PC-3 (cell line): Measurements from ENCODE around the gene AP3B1. TPM values are rescaled to one million over a fixed set of nuclear protein-coding genes. Genes with fewer than 3 reads are reported as not detected.

Experiments
- ATAC-seq: fragments of 200-7000 bp; cut with Tn5 transposase; 2 replicates; pipeline ENCODE4 v1.9.1; 2020; ENCODE audit warnings: mild to moderate bottlenecking, moderate library complexity
- BruUV-seq: library from RNA; stranded (reverse); fragments of 400-500 nt; replicated peaks from 2 replicates; lab custom pipeline; 2021; lab: Mats Ljungman, UMichigan
- CTCF ChIA-PET: fragments of 300-600 bp; sonication (Branson Sonifier 250); formaldehyde crosslinking; loops from one replicate; lab custom pipeline; 2022; ENCODE audit warnings: antibody characterized with exemption; lab: Charles Lee
- POLR2A ChIA-PET: fragments of 300-600 bp; sonication (Branson Sonifier 250); formaldehyde crosslinking; loops from one replicate; lab custom pipeline; 2022; ENCODE audit warnings: antibody characterized with exemption; ENCODE audit not compliant: unreplicated experiment; lab: Charles Lee
- DNase-seq: peaks from one replicate; pipeline ENCODE4 v3.0.0-alpha.2; 2015
- H2AFZ ChIP-seq: fragments of 300-600 bp; sonication (generic); 2 replicates; pipeline ENCODE4 v1.6.0; 2016; ENCODE audit warnings: antibody characterized with exemption, low read length
- H3F3A ChIP-seq: fragments of 300-600 bp; sonication (generic); one replicate; pipeline ENCODE4 v1.6.0; 2017; ENCODE audit warnings: antibody characterized with exemption, low read length, control low read depth, mild to moderate bottlenecking; ENCODE audit not compliant: unreplicated experiment
- H3K27ac ChIP-seq: fragments of 300-600 bp; sonication (generic); 2 replicates; pipeline ENCODE4 v1.5.1; 2016; ENCODE audit warnings: mild to moderate bottlenecking, low read length
- H3K27me3 ChIP-seq: fragments of 300-600 bp; sonication (generic); 2 replicates; pipeline ENCODE4 v1.6.1; 2016; ENCODE audit warnings: low read length, mixed read lengths
- H3K36me3 ChIP-seq: fragments of 300-600 bp; sonication (generic); 2 replicates; pipeline ENCODE4 v1.6.1; 2016; ENCODE audit warnings: low read depth, mixed run types, low read length, mixed read lengths
- H3K4me1 ChIP-seq: fragments of 300-600 bp; sonication (generic); 2 replicates; pipeline ENCODE4 v1.5.1; 2016; ENCODE audit warnings: low read length; ENCODE audit not compliant: insufficient read depth
- H3K4me2 ChIP-seq: fragments of 300-600 bp; sonication (generic); 2 replicates; pipeline ENCODE4 v1.6.0; 2016; ENCODE audit warnings: low read length
- H3K4me3 ChIP-seq: fragments of 300-600 bp; sonication (generic); 2 replicates; pipeline ENCODE4 v1.5.1; 2016; ENCODE audit warnings: mild to moderate bottlenecking, low read length, mixed read lengths
- H3K79me2 ChIP-seq: fragments of 300-600 bp; sonication (generic); 2 replicates; pipeline ENCODE4 v1.6.1; 2017; ENCODE audit warnings: low read length, mixed read lengths
- H3K9ac ChIP-seq: fragments of 300-600 bp; sonication (generic); 2 replicates; pipeline ENCODE4 v1.6.0; 2016; ENCODE audit warnings: mild to moderate bottlenecking, low read length
- H3K9me2 ChIP-seq: fragments of 300-600 bp; sonication (generic); replicated peaks from 2 replicates; pipeline ENCODE4 v1.6.1; 2016; ENCODE audit warnings: mixed run types, low read length, mixed read lengths
- H3K9me3 ChIP-seq: fragments of 300-600 bp; sonication (generic); 2 replicates; pipeline ENCODE4 v1.6.1; 2016; ENCODE audit warnings: low read length, mixed read lengths
- H4K20me1 ChIP-seq: fragments of 300-600 bp; sonication (generic); 2 replicates; pipeline ENCODE4 v1.6.1; 2016; ENCODE audit warnings: low read length, mixed read lengths
- EZH2 ChIP-seq: fragments of 300-600 bp; sonication (generic); IDR thresholded peaks from one replicate; pipeline ENCODE4 v1.6.1; 2017; ENCODE audit warnings: antibody characterized with exemption, mild to moderate bottlenecking, low read length; ENCODE audit not compliant: unreplicated experiment
- EZH2phosphoT487 ChIP-seq: fragments of 300-600 bp; sonication (generic); IDR thresholded peaks from 2 replicates; pipeline ENCODE4 v1.6.1; 2018; ENCODE audit warnings: mild to moderate bottlenecking, antibody characterized with exemption, low read length, borderline replicate concordance
- intact Hi-C: fragments of 100-400 bp; cut with micrococcal nuclease; formaldehyde crosslinking; loops from 2 replicates; pipeline ENCODE4 v1.9.0; 2023
- total RNA-seq: library from RNA; depleted of rRNA; stranded (reverse); fragments of >200 nt; gene quantifications from 2 replicates; pipeline ENCODE4 v1.2.3, GENCODE V29; 2014
- TF ChIP-seq, protein P1 (sequence below): fragments of 300-600 bp; sonication (generic); conservative IDR thresholded peaks from 2 replicates; pipeline ENCODE4 v1.5.1; 2017; ENCODE audit warnings: antibody characterized with exemption, low read depth, mild to moderate bottlenecking, low read length

AP3B1 gene
- total RNA-seq, 1 experiment from 2014 or later: 25.7 TPM

DNA sequence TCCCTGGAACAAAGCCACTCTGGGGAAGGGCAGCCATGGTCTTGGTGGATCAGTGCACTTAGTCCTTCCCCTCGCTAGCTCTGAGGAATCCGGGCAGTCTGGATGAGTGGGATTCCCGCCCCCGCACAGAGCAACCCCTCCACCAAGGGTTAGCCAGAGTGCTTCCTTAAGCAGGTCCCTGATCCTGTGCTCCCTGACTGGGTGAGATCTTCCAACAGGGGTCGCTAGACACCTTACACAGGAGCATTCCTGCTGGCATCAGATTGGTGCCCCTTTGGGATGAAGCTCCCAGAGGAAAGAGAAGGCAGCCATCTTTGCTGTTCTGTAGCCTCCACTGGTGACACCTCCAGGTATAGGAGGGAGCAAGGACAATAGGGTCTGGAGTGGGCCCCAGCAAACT, 228.8 kb downstream of the AP3B1 start:
- DNase-seq (peak; percentile 18), ATAC-seq (no peak)
- CTCF ChIA-PET: no interaction called here
- H4K20me1 ChIP-seq: no peaks in the 10 kb centered on the region
- POLR2A ChIA-PET: no interaction called here
- H3K27ac ChIP-seq: no peak overlapping the region
- H3K36me3 ChIP-seq: no peaks in the 10 kb centered on the region
- H2AFZ ChIP-seq: no peak overlapping the region
- H3K4me3 ChIP-seq: no peak overlapping the region
- no peaks in the 10 kb centered on the region for H3K27me3 ChIP-seq
- no peaks in the 10 kb centered on the region for H3K9me3 ChIP-seq
- no TSS peak for BruUV-seq
- H3K79me2 ChIP-seq: no peaks in the 10 kb centered on the region
- H3F3A ChIP-seq: no peaks in the 10 kb centered on the region
- H3K9me2 ChIP-seq: no peaks in the 10 kb centered on the region
- TF ChIP-seq, protein P1, sequence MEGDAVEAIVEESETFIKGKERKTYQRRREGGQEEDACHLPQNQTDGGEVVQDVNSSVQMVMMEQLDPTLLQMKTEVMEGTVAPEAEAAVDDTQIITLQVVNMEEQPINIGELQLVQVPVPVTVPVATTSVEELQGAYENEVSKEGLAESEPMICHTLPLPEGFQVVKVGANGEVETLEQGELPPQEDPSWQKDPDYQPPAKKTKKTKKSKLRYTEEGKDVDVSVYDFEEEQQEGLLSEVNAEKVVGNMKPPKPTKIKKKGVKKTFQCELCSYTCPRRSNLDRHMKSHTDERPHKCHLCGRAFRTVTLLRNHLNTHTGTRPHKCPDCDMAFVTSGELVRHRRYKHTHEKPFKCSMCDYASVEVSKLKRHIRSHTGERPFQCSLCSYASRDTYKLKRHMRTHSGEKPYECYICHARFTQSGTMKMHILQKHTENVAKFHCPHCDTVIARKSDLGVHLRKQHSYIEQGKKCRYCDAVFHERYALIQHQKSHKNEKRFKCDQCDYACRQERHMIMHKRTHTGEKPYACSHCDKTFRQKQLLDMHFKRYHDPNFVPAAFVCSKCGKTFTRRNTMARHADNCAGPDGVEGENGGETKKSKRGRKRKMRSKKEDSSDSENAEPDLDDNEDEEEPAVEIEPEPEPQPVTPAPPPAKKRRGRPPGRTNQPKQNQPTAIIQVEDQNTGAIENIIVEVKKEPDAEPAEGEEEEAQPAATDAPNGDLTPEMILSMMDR: no peak
- TF ChIP-seq EZH2 (no peak), EZH2phosphoT487 (no peak)
- H3K4me2 ChIP-seq: no peak overlapping the region
- H3K9ac ChIP-seq: no peak overlapping the region
- 0 out of 2 replicates have a peak, but pooled peaks cover 2% of the 10 kb centered on the region for H3K4me1 ChIP-seq
- intact Hi-C loops: no loop called here

DNA sequence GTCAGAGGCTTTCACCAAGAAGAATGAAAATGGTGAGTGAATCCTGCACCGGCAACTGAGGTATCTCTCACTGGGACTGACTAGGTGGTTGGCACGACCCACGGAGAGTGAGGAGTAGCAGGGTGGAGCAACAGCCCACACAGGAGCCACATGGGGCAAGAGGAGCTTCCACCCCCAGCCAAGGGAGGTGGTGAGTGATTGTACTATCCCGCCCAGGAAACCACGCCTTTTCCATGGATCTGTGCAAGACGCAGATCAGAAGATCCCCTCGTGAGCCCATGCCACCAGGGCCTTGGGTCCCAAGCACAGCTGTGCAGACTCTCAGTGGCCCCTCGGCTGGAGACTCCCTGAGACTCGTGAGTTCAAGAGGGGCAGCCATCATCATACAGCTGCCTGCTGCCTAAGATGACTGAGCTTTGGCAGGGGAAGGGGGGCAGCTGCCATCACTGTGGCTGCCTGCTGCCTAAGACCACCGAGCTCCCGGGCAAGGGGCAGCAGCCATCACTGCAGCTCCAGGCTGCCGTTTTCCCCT, 229.5 kb downstream of the AP3B1 start:
- no peaks in the 10 kb centered on the region for H3K27me3 ChIP-seq
- H4K20me1 ChIP-seq: no peaks in the 10 kb centered on the region
- no peak overlapping the region for H3K4me2 ChIP-seq
- H3K4me1 ChIP-seq: 0 out of 2 replicates have a peak, but pooled peaks cover 4% of the 10 kb centered on the region
- no peaks in the 10 kb centered on the region for H3F3A ChIP-seq
- H3K79me2 ChIP-seq: no peaks in the 10 kb centered on the region
- DNase-seq (no peak), ATAC-seq (no peak)
- BruUV-seq: no TSS peak
- TF ChIP-seq, protein P1: no peak
- TF ChIP-seq EZH2phosphoT487: no peak
- no peak for TF ChIP-seq EZH2
- H3K36me3 ChIP-seq: no peaks in the 10 kb centered on the region
- H3K9me3 ChIP-seq: no peaks in the 10 kb centered on the region
- H3K4me3 ChIP-seq: no peak overlapping the region
- ChIA-PET CTCF (no interaction called here), POLR2A (no interaction called here)
- no peaks in the 10 kb centered on the region for H3K9me2 ChIP-seq
- H3K27ac ChIP-seq: no peak overlapping the region
- H3K9ac ChIP-seq: no peak overlapping the region
- intact Hi-C loops: no loop called here
- H2AFZ ChIP-seq: no peak overlapping the region

DNA sequence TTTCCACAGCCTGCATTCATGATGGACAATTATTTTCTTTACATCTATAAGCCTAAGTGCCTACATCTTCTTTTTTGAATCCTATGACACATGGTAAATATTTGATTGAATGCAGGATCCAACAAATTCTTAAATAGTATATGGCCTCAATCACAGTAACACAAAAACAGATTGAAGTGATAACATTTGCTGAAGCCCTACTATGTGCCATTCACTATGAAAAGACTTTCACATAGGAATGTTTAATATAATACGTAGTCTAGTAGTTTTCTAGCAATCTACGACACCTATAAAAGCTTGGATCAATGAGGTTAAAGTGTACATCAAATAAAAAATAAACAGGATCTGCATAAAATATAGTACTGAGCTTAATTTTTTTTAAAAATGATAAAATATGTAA, 231.0 kb downstream of the AP3B1 start:
- CTCF ChIA-PET: interaction anchor here (0.5 kb wide), 1 partner anchor 463 kb away, joined by 4 read pairs; no protein-coding TSS in a partner anchor
- intact Hi-C loops: no loop called here
- Histone ChIP-seq H2AFZ (no peak overlapping the region), H3K4me1 (0 out of 2 replicates have a peak, but pooled peaks cover 4% of the 10 kb centered on the region), H3K9me3 (no peaks in the 10 kb centered on the region), H3K36me3 (no peaks in the 10 kb centered on the region), H4K20me1 (no peaks in the 10 kb centered on the region), H3K9me2 (no peaks in the 10 kb centered on the region), H3K27ac (no peak overlapping the region), H3F3A (no peaks in the 10 kb centered on the region), H3K4me3 (no peak overlapping the region), H3K79me2 (no peaks in the 10 kb centered on the region), H3K27me3 (no peaks in the 10 kb centered on the region), H3K4me2 (no peak overlapping the region), H3K9ac (no peak overlapping the region)
- no TSS peak for BruUV-seq
- POLR2A ChIA-PET: no interaction called here
- no peak for DNase-seq
- TF ChIP-seq EZH2 (no peak), EZH2phosphoT487 (no peak)
- TF ChIP-seq, protein P1: no peak
- ATAC-seq: no peak
